DMS153 treated with DMSO at 0.1 percent for 48 hours (cell line): ENCODE results near the gene NSUN5.
"Not testable (repeated sequence)": the region's sequence is repeated elsewhere in the genome, so short reads cannot be mapped to it uniquely, and the experiment has no call there.

Source experiments
- DNase-seq: peaks from one replicate; lab custom pipeline; 2025; ENCODE audit not compliant: unreplicated experiment; lab: John Stamatoyannopoulos, UW

Gene NSUN5

GRCh38 chr7:73327449-73327848 is 18.8 kb upstream of the NSUN5 start:
- not testable (repeated sequence) for DNase-seq

- not testable (repeated sequence) for DNase-seq
These were observed 16.8 kb upstream of the NSUN5 start for GRCh38 chr7:73325424-73325823.

GRCh38 chr7:73324081-73324845 is 15.6 kb upstream of the NSUN5 start:
- peak; percentile 75 for DNase-seq

- DNase-seq: not testable (repeated sequence)
These were observed 14.9 kb upstream of the NSUN5 start for GRCh38 chr7:73323434-73324080.

- not testable (repeated sequence) for DNase-seq
These were observed 11.4 kb upstream of the NSUN5 start for GRCh38 chr7:73320009-73320408.

GRCh38 chr7:73319541-73319940 is 10.9 kb upstream of the NSUN5 start:
- not testable (repeated sequence) for DNase-seq

- not testable (repeated sequence) for DNase-seq
These were observed 10.1 kb upstream of the NSUN5 start for GRCh38 chr7:73318656-73319204.

GRCh38 chr7:73316521-73316920 is 7.9 kb upstream of the NSUN5 start:
- DNase-seq: no peak

- no peak for DNase-seq
These were observed 5.6 kb upstream of the NSUN5 start for GRCh38 chr7:73314271-73314670.

- DNase-seq: no peak
These were observed 4.9 kb upstream of the NSUN5 start for GRCh38 chr7:73313521-73313906.

- no peak for DNase-seq
These were observed 4.3 kb upstream of the NSUN5 start for GRCh38 chr7:73312831-73313520.

- DNase-seq: not testable (repeated sequence)
These were observed 2.8 kb upstream of the NSUN5 start for GRCh38 chr7:73311421-73311820.

- DNase-seq: no peak
These were observed 457 bp downstream of the NSUN5 start for GRCh38 chr7:73308074-73308664.

- no peak for DNase-seq
These were observed 1.2 kb downstream of the NSUN5 start for GRCh38 chr7:73307436-73307835.

GRCh38 chr7:73304612-73305387 is 3.8 kb downstream of the NSUN5 start:
- not testable (repeated sequence) for DNase-seq

- DNase-seq: no peak
These were observed 4.6 kb downstream of the NSUN5 start for GRCh38 chr7:73304071-73304470.

- no peak for DNase-seq
These were observed 5.1 kb downstream of the NSUN5 start for GRCh38 chr7:73303546-73303945.

GRCh38 chr7:73302846-73303245 is 5.8 kb downstream of the NSUN5 start:
- not testable (repeated sequence) for DNase-seq

GRCh38 chr7:73301108-73301507 is 7.5 kb downstream of the NSUN5 start:
- not testable (repeated sequence) for DNase-seq

GRCh38 chr7:73299812-73300211 is 8.8 kb downstream of the NSUN5 start:
- not testable (repeated sequence) for DNase-seq
